Measurements from ENCODE around the gene TRIM41.

TRIM41 gene

DNA sequence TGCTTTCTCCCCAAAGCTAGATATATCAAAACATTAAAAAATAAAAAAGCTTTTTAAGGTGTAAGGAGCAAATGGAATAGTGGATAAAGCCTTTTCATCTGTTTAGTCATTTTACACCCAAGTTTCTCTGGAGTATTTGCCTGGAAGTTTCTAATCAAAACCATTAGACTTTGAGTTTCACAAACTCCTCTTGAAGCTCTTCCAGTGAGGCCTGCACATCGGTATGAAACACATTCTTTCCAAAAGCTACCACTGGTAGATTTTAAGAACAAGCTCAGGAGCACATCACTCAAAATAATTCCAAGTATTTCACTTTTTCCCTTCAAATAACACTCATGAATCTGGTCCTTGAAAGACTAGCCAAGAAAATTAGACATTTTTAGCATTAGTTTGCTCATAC, 32.2 kb downstream of the TRIM41 start:
- no peak for TF ChIP-seq SIN3A (IDR thresholded peaks at IDR 0.05; ENCODE audit: borderline replicate concordance, insufficient read depth, low read length)
- TF ChIP-seq FOXP2 (optimal IDR thresholded peaks at IDR 0.05; ENCODE audit: borderline replicate concordance, extremely low read depth, extremely low read length, insufficient read depth), result no peak
- no peak for TF ChIP-seq TAF1 (IDR thresholded peaks at IDR 0.05; ENCODE audit: borderline replicate concordance, insufficient read depth, low read length)
- TF ChIP-seq POLR2AphosphoS5 (IDR thresholded peaks at IDR 0.05; ENCODE audit: low read depth, low read length), result no peak
- TF ChIP-seq, protein P1, sequence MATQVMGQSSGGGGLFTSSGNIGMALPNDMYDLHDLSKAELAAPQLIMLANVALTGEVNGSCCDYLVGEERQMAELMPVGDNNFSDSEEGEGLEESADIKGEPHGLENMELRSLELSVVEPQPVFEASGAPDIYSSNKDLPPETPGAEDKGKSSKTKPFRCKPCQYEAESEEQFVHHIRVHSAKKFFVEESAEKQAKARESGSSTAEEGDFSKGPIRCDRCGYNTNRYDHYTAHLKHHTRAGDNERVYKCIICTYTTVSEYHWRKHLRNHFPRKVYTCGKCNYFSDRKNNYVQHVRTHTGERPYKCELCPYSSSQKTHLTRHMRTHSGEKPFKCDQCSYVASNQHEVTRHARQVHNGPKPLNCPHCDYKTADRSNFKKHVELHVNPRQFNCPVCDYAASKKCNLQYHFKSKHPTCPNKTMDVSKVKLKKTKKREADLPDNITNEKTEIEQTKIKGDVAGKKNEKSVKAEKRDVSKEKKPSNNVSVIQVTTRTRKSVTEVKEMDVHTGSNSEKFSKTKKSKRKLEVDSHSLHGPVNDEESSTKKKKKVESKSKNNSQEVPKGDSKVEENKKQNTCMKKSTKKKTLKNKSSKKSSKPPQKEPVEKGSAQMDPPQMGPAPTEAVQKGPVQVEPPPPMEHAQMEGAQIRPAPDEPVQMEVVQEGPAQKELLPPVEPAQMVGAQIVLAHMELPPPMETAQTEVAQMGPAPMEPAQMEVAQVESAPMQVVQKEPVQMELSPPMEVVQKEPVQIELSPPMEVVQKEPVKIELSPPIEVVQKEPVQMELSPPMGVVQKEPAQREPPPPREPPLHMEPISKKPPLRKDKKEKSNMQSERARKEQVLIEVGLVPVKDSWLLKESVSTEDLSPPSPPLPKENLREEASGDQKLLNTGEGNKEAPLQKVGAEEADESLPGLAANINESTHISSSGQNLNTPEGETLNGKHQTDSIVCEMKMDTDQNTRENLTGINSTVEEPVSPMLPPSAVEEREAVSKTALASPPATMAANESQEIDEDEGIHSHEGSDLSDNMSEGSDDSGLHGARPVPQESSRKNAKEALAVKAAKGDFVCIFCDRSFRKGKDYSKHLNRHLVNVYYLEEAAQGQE (IDR thresholded peaks at IDR 0.05; ENCODE audit: insufficient read depth in 1 of 2, low read depth in 2 of 2, low read length in 2 of 2), result no peak

DNA sequence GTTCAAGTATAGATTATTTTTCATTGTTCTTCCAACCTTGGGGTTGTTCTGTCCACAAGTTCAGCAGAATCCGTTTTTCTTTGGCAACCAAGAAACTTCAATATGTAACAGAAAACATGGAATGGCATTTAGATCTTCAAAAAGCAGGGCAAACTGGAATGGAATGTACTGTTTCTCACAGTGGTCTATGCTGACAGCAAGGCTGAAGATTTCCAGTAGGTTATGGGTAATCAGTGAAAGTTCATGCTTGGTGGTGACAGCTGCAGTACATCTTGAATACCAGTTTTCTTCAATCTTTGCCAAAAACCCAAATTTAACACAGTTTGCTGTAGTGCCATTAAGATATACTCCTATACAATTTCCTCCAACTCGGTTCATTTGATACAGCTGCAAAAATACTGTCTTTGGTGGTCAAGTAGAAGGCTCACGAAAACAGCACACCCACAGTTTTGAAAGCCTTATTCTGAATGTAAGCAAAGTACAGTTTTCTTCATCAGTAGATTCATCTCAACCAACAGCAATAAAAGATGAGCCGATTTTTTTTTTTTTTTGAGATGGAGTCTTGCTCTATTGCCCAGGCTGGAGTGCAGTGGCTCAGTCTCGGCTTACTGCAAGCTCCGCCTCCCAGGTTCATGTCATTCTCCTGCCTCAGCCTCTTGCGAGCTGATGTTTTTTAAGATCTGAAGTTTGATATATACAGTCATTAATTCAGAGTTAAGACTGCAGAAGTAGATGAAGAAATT, 32.9 kb downstream of the TRIM41 start:
- TF ChIP-seq POLR2AphosphoS5 (IDR thresholded peaks at IDR 0.05; ENCODE audit: low read depth, low read length), result no peak
- TF ChIP-seq, protein P1 (IDR thresholded peaks at IDR 0.05; ENCODE audit: insufficient read depth in 1 of 2, low read depth in 2 of 2, low read length in 2 of 2), result no peak
- TF ChIP-seq FOXP2 (optimal IDR thresholded peaks at IDR 0.05; ENCODE audit: borderline replicate concordance, extremely low read depth, extremely low read length, insufficient read depth), result no peak
- TF ChIP-seq SIN3A (IDR thresholded peaks at IDR 0.05; ENCODE audit: borderline replicate concordance, insufficient read depth, low read length), result no peak

DNA sequence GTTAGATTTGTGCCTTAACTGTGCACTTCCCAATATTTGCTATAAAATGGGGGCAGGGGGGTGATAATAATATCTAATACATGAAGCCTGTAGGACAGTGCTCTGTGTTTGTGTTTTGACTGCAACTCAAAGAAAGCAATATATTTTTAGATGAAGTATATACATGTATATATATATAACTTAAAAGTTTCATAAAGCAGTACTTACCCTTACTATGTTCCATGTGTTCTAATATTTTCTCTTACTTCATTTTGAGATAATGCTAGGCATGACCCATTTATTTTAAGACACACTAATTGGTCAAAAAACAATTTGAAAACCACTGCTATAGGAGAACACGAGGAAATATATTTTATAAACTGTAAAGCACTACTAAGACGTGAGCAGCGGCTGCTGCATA, 35.5 kb downstream of the TRIM41 start:
- TF ChIP-seq, protein P1 (IDR thresholded peaks at IDR 0.05; ENCODE audit: insufficient read depth in 1 of 2, low read depth in 2 of 2, low read length in 2 of 2), result no peak
- TF ChIP-seq POLR2AphosphoS5 (IDR thresholded peaks at IDR 0.05; ENCODE audit: low read depth, low read length), result no peak
- TF ChIP-seq FOXP2 (optimal IDR thresholded peaks at IDR 0.05; ENCODE audit: borderline replicate concordance, extremely low read depth, extremely low read length, insufficient read depth), result no peak
- no peak for TF ChIP-seq TAF1 (IDR thresholded peaks at IDR 0.05; ENCODE audit: borderline replicate concordance, insufficient read depth, low read length)
- no peak for TF ChIP-seq SIN3A (IDR thresholded peaks at IDR 0.05; ENCODE audit: borderline replicate concordance, insufficient read depth, low read length)

DNA sequence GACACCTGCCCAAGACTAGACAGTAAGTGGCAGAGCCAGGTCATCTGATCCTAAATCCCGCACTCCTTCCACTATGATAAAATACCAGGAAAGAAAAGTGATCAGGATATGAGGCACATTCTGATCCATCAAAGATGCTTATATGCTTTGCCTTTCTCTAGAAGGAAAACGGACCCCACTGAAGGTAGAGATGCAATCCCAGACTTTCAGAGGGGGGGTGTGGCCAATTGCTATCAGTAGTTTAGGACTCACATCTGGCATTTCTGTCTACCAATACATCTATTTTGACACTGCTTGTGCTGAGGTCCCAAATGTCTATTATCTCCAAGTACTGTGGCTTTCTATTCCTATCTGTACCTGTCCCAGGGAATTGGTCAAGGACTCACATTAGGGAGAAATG, 36.2 kb downstream of the TRIM41 start:
- TF ChIP-seq SIN3A (IDR thresholded peaks at IDR 0.05; ENCODE audit: borderline replicate concordance, insufficient read depth, low read length) (no peak), FOXP2 (optimal IDR thresholded peaks at IDR 0.05; ENCODE audit: borderline replicate concordance, extremely low read depth, extremely low read length, insufficient read depth) (no peak), TAF1 (IDR thresholded peaks at IDR 0.05; ENCODE audit: borderline replicate concordance, insufficient read depth, low read length) (no peak), POLR2AphosphoS5 (IDR thresholded peaks at IDR 0.05; ENCODE audit: low read depth, low read length) (no peak; the same call in 1 of the 2 replicates)
- TF ChIP-seq, protein P1 (IDR thresholded peaks at IDR 0.05; ENCODE audit: insufficient read depth in 1 of 2, low read depth in 2 of 2, low read length in 2 of 2), result no peak
